Measurements from ENCODE around the gene DAB2IP.

DNA sequence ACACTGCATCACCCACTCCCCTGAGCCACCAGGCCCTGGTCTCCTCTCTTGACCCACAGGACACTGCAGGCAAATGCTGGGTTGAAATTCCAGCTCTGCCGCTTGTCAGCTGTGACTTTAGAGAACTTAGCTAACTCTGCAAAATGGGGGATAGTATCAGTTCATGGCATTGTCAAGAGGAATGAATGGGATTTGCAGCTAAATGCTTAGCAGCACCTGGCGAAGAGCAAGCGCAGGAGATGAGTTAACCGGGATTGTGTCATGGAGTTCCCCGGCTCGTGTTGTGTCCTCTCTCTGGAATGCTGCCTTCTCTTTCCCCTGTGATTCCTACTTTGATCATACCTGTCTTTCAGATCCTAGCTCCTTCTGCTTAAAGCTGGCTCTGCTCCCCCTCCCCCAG, 67.1 kb downstream of the DAB2IP start:
- TF ChIP-seq, protein P1, sequence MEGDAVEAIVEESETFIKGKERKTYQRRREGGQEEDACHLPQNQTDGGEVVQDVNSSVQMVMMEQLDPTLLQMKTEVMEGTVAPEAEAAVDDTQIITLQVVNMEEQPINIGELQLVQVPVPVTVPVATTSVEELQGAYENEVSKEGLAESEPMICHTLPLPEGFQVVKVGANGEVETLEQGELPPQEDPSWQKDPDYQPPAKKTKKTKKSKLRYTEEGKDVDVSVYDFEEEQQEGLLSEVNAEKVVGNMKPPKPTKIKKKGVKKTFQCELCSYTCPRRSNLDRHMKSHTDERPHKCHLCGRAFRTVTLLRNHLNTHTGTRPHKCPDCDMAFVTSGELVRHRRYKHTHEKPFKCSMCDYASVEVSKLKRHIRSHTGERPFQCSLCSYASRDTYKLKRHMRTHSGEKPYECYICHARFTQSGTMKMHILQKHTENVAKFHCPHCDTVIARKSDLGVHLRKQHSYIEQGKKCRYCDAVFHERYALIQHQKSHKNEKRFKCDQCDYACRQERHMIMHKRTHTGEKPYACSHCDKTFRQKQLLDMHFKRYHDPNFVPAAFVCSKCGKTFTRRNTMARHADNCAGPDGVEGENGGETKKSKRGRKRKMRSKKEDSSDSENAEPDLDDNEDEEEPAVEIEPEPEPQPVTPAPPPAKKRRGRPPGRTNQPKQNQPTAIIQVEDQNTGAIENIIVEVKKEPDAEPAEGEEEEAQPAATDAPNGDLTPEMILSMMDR (IDR thresholded peaks at IDR 0.05; ENCODE audit: insufficient read depth, low read depth, low read length): no peak
- TF ChIP-seq EZH2 (IDR thresholded peaks at IDR 0.05; ENCODE audit: insufficient read depth, low read length): no peak
